ENCODE results near the gene KRT13.

KRT13 gene

GRCh38 chr17:41505007-41505808 is at the start of gene KRT13:
TSS of gene KRT13 (minus strand) at chr17:41505612. CDS start at chr17:41505550, 62 bp downstream.
- no peak within 1 kb of the TSS for H2AFZ ChIP-seq (ENCODE audit: low read length, unreplicated experiment)
- peaks cover 5% of the 10 kb centered on the region for H3K4me1 ChIP-seq (ENCODE audit: control insufficient read depth, insufficient read depth, low read length, unreplicated experiment)
- no peaks in the 10 kb centered on the region for H3K79me2 ChIP-seq (ENCODE audit: control insufficient read depth, insufficient read depth, low read length, unreplicated experiment)
- no peaks in the 10 kb centered on the region for H3K27me3 ChIP-seq (ENCODE audit: insufficient read depth, low read length)
- no peak within 1 kb of the TSS for H3K27ac ChIP-seq (ENCODE audit: low read depth, low read length)
- H3K36me3 ChIP-seq (ENCODE audit: insufficient read depth, low read length), result no peaks in the 10 kb centered on the region
- no peak within 1 kb of the TSS for H3K4me3 ChIP-seq (ENCODE audit: low read depth, low read length)

GRCh38 chr17:41553987-41554680 is 48.7 kb upstream of the KRT13 start:
- Histone ChIP-seq H2AFZ (ENCODE audit: low read length, unreplicated experiment) (no peak overlapping the region), H3K79me2 (ENCODE audit: control insufficient read depth, insufficient read depth, low read length, unreplicated experiment) (no peaks in the 10 kb centered on the region), H3K27ac (ENCODE audit: low read depth, low read length) (no peak overlapping the region)

GRCh38 chr17:41553176-41553575 is 47.8 kb upstream of the KRT13 start:
- H3K4me1 ChIP-seq (ENCODE audit: control insufficient read depth, insufficient read depth, low read length, unreplicated experiment), result peaks cover 26% of the 10 kb centered on the region
- no peak overlapping the region for H2AFZ ChIP-seq (ENCODE audit: low read length, unreplicated experiment)
- no peak overlapping the region for H3K27ac ChIP-seq (ENCODE audit: low read depth, low read length)

More at GRCh38 chr17:41553987-41554680, 48.7 kb upstream of the KRT13 start:
- peaks cover 3% of the 10 kb centered on the region; the same call in 1 of the 2 replicates for H3K27me3 ChIP-seq (ENCODE audit: insufficient read depth, low read length)
- no peak overlapping the region for H3K4me3 ChIP-seq (ENCODE audit: low read depth, low read length)
- H3K36me3 ChIP-seq (ENCODE audit: insufficient read depth, low read length), result no peaks in the 10 kb centered on the region
- peaks cover 19% of the 10 kb centered on the region for H3K4me1 ChIP-seq (ENCODE audit: control insufficient read depth, insufficient read depth, low read length, unreplicated experiment)

GRCh38 chr17:41552455-41552854 is 47.0 kb upstream of the KRT13 start:
- Histone ChIP-seq H3K36me3 (ENCODE audit: insufficient read depth, low read length) (no peaks in the 10 kb centered on the region), H3K79me2 (ENCODE audit: control insufficient read depth, insufficient read depth, low read length, unreplicated experiment) (no peaks in the 10 kb centered on the region), H2AFZ (ENCODE audit: low read length, unreplicated experiment) (no peak overlapping the region), H3K4me3 (ENCODE audit: low read depth, low read length) (no peak overlapping the region), H3K4me1 (ENCODE audit: control insufficient read depth, insufficient read depth, low read length, unreplicated experiment) (peaks cover 30% of the 10 kb centered on the region), H3K27me3 (ENCODE audit: insufficient read depth, low read length) (peaks cover 3% of the 10 kb centered on the region; the same call in 1 of the 2 replicates), H3K27ac (ENCODE audit: low read depth, low read length) (no peak overlapping the region)

More at GRCh38 chr17:41553176-41553575, 47.8 kb upstream of the KRT13 start:
- Histone ChIP-seq H3K79me2 (ENCODE audit: control insufficient read depth, insufficient read depth, low read length, unreplicated experiment) (no peaks in the 10 kb centered on the region), H3K27me3 (ENCODE audit: insufficient read depth, low read length) (peaks cover 3% of the 10 kb centered on the region; the same call in 1 of the 2 replicates), H3K36me3 (ENCODE audit: insufficient read depth, low read length) (no peaks in the 10 kb centered on the region), H3K4me3 (ENCODE audit: low read depth, low read length) (no peak overlapping the region)

DNA sequence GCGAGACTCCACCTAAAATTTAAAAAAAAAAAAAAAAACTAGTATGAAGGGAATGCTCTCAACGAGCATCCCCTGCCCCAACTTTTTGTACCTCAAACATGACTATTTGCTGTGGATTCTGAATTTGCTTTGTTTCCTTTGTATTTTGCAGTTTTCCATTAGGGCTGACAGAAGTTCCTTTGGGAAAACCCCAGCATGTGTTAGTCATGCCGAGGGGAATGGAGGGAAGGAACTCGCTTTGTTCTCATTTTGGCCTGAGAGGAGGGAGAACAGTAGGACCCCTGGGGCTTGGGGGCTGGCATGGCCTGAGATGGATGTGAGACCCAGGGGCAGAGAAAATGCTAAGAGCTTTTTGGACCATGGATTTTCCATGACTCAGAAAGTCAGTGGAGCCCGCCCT is 46.0 kb upstream of the KRT13 start:
- Histone ChIP-seq H3K4me3 (ENCODE audit: low read depth, low read length) (no peak overlapping the region), H2AFZ (ENCODE audit: low read length, unreplicated experiment) (no peak overlapping the region), H3K27me3 (ENCODE audit: insufficient read depth, low read length) (peaks cover 3% of the 10 kb centered on the region; the same call in 1 of the 2 replicates), H3K79me2 (ENCODE audit: control insufficient read depth, insufficient read depth, low read length, unreplicated experiment) (no peaks in the 10 kb centered on the region), H3K4me1 (ENCODE audit: control insufficient read depth, insufficient read depth, low read length, unreplicated experiment) (peaks cover 32% of the 10 kb centered on the region), H3K27ac (ENCODE audit: low read depth, low read length) (no peak overlapping the region), H3K36me3 (ENCODE audit: insufficient read depth, low read length) (no peaks in the 10 kb centered on the region)

DNA sequence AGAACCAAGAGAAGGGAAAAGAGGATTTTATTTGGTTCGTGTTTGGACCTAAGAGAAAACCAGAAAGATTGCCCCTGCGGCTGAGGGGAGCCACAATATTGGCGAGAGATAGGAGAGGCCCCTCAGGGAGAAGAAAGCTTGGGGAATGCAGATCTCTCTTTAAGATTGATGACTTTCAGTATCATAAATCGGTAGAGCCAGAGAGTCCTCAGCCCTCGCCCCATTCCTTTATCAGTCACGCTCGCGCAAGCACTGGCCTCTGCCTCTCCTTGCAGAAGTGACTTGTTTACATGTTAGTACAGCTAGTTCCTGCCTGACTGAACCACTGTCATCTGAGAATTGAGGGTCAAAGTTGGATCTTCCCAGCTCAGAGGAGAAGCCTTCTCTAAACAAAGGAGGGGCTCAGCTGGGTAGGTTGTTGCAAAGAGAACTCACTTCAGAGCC is 44.2 kb upstream of the KRT13 start:
- no peaks in the 10 kb centered on the region for H3K27me3 ChIP-seq (ENCODE audit: insufficient read depth, low read length)
- H3K79me2 ChIP-seq (ENCODE audit: control insufficient read depth, insufficient read depth, low read length, unreplicated experiment), result no peaks in the 10 kb centered on the region
- no peak overlapping the region for H3K27ac ChIP-seq (ENCODE audit: low read depth, low read length)
- H2AFZ ChIP-seq (ENCODE audit: low read length, unreplicated experiment), result no peak overlapping the region
- H3K4me1 ChIP-seq (ENCODE audit: control insufficient read depth, insufficient read depth, low read length, unreplicated experiment), result peaks cover 29% of the 10 kb centered on the region
- no peaks in the 10 kb centered on the region for H3K36me3 ChIP-seq (ENCODE audit: insufficient read depth, low read length)
- no peak overlapping the region for H3K4me3 ChIP-seq (ENCODE audit: low read depth, low read length)

DNA sequence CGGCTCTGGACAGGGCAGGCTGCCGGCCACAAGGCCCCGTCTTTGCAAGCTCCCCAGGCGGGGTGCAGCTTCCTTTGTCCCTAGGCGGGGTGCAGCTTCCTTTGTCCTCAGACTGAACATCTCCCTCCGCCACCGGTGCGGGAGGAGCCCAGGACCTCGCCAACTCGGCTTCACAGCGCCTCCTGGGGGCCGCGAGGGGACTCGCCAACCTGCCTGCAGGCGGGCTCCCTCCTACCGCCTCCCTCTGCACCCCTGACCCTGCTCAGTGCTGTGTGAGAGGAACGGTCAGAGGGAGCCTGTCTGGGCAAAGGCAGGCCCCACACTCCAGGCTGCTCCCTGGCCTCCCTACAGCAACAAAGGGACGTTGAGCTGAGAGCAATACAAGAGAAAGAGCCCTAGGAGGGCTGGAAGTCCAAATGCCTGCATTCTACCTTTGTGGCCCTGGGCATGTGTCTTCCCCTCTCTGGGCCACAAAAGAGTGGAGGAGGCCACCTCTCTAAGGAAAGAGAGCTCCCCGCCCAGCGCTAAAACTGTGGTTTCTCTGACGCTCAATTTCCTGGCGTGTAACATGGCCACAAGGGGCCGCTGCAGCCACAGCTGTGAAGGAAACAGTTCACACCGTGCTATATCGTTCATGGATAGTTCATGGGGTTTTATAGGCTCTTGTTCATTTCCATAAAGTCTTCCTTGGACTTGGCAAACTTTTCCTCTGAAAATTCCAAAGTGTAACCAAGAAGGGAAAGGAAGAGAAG is 43.6 kb upstream of the KRT13 start:
- H3K27me3 ChIP-seq (ENCODE audit: insufficient read depth, low read length), result no peaks in the 10 kb centered on the region
- H3K79me2 ChIP-seq (ENCODE audit: control insufficient read depth, insufficient read depth, low read length, unreplicated experiment), result no peaks in the 10 kb centered on the region
- no peak overlapping the region for H3K4me3 ChIP-seq (ENCODE audit: low read depth, low read length)
- peaks cover 29% of the 10 kb centered on the region for H3K4me1 ChIP-seq (ENCODE audit: control insufficient read depth, insufficient read depth, low read length, unreplicated experiment)
- peak overlapping the region; percentile 52 for H3K27ac ChIP-seq (ENCODE audit: low read depth, low read length)
- H2AFZ ChIP-seq (ENCODE audit: low read length, unreplicated experiment), result peak overlapping the region; percentile 34
- no peaks in the 10 kb centered on the region for H3K36me3 ChIP-seq (ENCODE audit: insufficient read depth, low read length)

DNA sequence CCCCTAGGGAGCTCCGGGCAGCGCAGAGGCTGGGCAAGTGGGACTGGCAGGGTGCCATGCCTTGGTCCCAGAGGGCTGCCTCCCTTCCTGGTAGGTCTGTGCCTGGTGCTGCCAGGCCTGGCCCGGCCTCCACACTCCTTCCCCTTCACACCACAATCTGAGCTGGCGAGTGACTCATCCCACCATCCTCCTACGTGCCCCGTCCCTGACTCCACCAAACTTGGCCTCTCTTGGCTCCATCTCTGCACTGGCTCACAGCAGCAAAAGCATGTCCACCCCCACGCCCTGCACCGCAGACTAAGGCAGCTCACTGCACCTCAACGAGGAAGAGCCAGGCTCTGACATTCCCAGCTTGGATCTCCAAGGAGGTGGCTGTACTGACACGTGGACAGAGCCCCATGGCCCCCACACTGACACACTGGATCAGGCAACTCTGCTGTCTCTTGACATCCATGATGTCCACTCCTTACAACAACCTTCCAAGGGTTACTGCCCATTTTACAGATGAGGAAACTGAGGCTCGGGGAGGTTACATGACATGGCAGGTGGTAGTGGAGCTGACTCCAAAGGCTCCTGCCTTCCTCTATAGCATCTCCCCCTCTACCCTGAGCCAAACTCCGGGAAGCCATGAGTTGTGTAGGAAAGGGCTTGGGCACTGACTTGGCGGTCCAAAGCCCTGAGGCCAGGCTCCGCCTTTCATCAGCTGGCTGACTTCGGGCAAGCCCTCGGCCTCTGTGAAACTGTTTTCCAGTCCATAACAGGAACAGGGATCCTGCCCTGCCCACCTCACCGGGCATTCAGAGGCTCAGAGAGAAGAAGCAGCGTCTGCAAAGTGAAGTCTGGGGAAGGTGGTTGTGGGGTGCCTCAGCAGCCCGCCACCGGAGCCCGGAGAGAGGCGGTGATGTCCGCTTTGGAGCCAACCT is 42.8 kb upstream of the KRT13 start:
- H3K4me3 ChIP-seq (ENCODE audit: low read depth, low read length), result no peak overlapping the region
- H3K79me2 ChIP-seq (ENCODE audit: control insufficient read depth, insufficient read depth, low read length, unreplicated experiment), result no peaks in the 10 kb centered on the region
- peak overlapping the region; percentile 52 for H3K27ac ChIP-seq (ENCODE audit: low read depth, low read length)
- no peaks in the 10 kb centered on the region for H3K36me3 ChIP-seq (ENCODE audit: insufficient read depth, low read length)
- H3K27me3 ChIP-seq (ENCODE audit: insufficient read depth, low read length), result no peaks in the 10 kb centered on the region
- H2AFZ ChIP-seq (ENCODE audit: low read length, unreplicated experiment), result peak overlapping the region; percentile 34
- peaks cover 29% of the 10 kb centered on the region for H3K4me1 ChIP-seq (ENCODE audit: control insufficient read depth, insufficient read depth, low read length, unreplicated experiment)

DNA sequence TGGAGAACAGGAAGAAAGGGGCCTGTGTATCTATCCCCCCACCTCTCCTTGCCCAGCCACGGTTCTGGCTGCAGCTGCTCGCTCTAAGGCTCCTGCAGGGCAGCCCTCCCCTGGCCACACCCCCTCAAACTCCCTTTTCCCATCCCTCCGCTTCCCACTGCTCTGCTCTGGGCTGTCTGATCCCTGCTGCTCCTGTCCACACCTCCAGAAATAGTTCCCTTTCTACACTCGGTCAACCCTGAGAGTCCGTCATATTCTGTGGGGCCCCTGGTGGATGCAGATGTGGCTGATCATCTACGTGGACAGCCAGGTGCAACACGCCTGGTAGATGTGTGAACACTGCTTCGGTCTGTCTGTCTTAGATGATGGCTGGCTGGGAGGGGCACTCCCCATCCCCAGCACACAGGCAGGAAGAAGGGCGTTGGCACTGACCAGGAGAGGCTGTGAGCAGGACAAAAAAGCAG is 42.0 kb upstream of the KRT13 start:
- Histone ChIP-seq H3K79me2 (ENCODE audit: control insufficient read depth, insufficient read depth, low read length, unreplicated experiment) (no peaks in the 10 kb centered on the region), H3K27ac (ENCODE audit: low read depth, low read length) (peak overlapping the region; percentile 43; the same call in 1 of the 2 replicates), H3K36me3 (ENCODE audit: insufficient read depth, low read length) (no peaks in the 10 kb centered on the region), H3K4me1 (ENCODE audit: control insufficient read depth, insufficient read depth, low read length, unreplicated experiment) (peaks cover 29% of the 10 kb centered on the region), H3K27me3 (ENCODE audit: insufficient read depth, low read length) (no peaks in the 10 kb centered on the region), H3K4me3 (ENCODE audit: low read depth, low read length) (no peak overlapping the region), H2AFZ (ENCODE audit: low read length, unreplicated experiment) (no peak overlapping the region)

Data from ACC112 (cell line).